ENCODE data around the gene TMEM117. TPM values are rescaled to one million over a fixed set of nuclear protein-coding genes. Genes with fewer than 3 reads are reported as not detected.

TMEM117 gene
- total RNA-seq, 1 donor from 2014 or later = 3.8 TPM

DNA sequence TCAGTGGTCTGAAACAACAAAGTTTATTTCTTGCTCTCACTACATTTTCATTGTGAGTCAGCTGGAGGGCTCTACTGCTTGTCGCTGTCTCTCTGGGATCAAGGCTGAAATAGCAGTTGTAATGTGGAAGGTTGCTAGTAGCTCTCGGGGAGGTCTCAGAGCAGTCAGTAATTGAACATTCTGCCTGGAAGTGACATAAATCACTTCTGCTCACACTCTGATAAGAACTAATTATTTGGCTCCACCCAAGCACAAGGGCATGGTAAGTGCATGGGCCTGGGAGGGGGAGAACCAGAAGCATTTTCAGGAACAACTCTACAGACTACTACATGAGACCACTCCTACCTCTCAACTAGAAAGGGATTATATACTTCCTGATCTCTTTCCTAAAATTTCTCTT lies 128.2 kb downstream of the TMEM117 start:
- DNase-seq (ENCODE audit: low read depth) = no peak

DNA sequence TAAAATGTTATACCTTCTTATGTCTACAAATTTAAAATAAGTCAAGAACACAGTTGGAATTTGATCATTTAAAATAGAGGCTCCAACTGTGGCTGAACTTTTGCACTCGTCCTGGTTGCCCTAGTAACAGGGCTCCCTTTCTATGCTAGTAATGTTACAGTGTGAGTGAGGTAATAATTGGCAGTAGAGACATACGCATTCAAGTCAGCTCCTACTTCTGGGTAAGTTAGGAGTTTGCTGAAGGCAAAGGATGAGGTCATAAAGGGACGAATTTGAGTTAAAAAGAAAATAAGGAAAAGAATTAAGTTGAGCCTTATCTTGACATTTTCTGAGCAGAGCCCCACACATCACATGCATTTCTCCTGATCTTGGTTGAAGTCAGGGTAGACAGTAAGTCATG lies 129.1 kb downstream of the TMEM117 start:
- no peak for DNase-seq (ENCODE audit: low read depth)
- TF ChIP-seq, protein P1, sequence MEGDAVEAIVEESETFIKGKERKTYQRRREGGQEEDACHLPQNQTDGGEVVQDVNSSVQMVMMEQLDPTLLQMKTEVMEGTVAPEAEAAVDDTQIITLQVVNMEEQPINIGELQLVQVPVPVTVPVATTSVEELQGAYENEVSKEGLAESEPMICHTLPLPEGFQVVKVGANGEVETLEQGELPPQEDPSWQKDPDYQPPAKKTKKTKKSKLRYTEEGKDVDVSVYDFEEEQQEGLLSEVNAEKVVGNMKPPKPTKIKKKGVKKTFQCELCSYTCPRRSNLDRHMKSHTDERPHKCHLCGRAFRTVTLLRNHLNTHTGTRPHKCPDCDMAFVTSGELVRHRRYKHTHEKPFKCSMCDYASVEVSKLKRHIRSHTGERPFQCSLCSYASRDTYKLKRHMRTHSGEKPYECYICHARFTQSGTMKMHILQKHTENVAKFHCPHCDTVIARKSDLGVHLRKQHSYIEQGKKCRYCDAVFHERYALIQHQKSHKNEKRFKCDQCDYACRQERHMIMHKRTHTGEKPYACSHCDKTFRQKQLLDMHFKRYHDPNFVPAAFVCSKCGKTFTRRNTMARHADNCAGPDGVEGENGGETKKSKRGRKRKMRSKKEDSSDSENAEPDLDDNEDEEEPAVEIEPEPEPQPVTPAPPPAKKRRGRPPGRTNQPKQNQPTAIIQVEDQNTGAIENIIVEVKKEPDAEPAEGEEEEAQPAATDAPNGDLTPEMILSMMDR (conservative IDR thresholded peaks at IDR 0.05; ENCODE audit: low read depth, low read length) = no peak
- H3K4me3 ChIP-seq (ENCODE audit: low read depth, low read length) = no peak overlapping the region

More for the DNA sequence above, 128.2 kb downstream of the TMEM117 start:
- no peak overlapping the region for H3K4me3 ChIP-seq (ENCODE audit: low read depth, low read length)
- TF ChIP-seq, protein P1 (conservative IDR thresholded peaks at IDR 0.05; ENCODE audit: low read depth, low read length) = no peak

DNA sequence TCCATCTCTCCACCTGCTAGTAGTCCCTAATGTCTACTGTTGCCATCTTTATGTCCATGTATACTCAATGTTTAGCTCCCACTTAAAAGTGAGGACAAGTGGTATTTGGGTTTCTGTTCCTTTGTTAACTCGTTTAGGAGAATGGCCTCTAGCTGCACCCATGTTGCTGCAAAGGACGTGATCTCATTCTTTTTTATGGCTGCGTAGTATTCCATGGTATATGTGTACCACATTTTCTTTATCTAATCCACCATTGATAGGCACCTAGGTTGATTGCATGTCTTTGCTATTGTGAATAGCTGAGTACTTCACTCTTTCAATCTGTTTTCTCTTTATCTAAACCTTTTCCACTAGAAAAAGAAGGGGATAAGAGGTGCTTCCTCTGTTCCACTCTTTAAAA lies 130.0 kb downstream of the TMEM117 start:
- TF ChIP-seq, protein P1 (conservative IDR thresholded peaks at IDR 0.05; ENCODE audit: low read depth, low read length) = no peak
- no peak overlapping the region for H3K4me3 ChIP-seq (ENCODE audit: low read depth, low read length)
- DNase-seq (ENCODE audit: low read depth) = no peak

DNA sequence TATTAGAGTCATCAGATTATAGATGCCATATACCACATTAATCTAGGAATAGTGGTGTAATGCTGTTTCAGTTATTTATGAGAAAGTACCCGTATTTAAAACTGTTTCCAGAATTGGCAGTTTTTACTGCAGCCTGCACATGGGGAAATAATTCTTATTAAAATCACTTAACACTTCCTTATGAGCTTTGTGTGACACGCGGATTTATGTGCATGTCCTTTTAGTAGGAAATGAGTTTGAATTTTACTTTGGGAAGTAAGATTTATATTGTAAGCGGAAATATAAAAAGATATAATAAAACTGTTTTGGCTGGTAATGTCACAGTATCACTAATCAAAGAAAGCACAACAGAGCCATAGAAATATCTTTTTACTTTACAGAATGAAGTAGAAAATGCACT lies 132.9 kb downstream of the TMEM117 start:
- H3K4me3 ChIP-seq (ENCODE audit: low read depth, low read length) = no peak overlapping the region
- DNase-seq (ENCODE audit: low read depth) = no peak
- TF ChIP-seq, protein P1 (conservative IDR thresholded peaks at IDR 0.05; ENCODE audit: low read depth, low read length) = no peak

DNA sequence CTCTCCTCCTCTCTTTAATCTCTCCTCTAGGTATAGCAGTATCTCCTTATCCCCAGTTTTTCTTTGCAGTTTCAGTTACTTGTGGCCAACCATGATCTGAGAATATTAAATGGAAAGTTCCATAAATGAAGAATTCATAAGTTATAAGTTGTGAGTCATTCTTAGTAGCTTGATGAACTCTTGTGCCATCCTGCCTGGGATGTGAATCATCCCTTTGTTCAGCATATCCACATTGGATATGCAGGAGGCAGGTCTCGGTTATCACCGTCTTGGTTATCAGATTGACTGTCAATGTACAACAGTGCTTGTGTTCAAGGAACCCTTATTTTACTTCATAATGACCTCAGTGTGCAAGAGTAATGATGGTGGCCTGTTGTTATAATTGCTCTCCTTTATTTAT lies 134.0 kb downstream of the TMEM117 start:
- DNase-seq (ENCODE audit: low read depth) = no peak
- H3K4me3 ChIP-seq (ENCODE audit: low read depth, low read length) = no peak overlapping the region
- TF ChIP-seq, protein P1 (conservative IDR thresholded peaks at IDR 0.05; ENCODE audit: low read depth, low read length) = no peak

DNA sequence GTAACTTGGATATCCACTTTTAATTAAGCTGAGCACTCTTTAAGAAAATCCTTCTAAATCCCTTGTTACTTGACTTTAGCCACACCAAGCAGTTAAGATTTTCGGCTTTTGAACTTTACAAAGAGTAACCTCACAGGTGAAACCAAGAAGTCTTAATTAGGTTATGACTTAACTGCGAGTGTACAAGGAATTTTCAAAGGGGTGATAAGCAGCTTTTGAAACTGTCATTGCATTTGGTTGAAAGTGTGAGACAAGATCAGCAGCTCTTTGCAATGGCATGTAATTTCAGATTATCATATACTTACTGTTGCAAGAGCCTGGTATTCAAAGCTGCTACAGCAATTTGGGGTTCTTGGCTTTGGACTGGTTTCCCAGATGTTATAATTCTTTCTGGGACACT lies 137.5 kb downstream of the TMEM117 start:
- H3K4me3 ChIP-seq (ENCODE audit: low read depth, low read length) = no peak overlapping the region
- no peak for DNase-seq (ENCODE audit: low read depth)
- TF ChIP-seq, protein P1 (conservative IDR thresholded peaks at IDR 0.05; ENCODE audit: low read depth, low read length) = no peak

DNA sequence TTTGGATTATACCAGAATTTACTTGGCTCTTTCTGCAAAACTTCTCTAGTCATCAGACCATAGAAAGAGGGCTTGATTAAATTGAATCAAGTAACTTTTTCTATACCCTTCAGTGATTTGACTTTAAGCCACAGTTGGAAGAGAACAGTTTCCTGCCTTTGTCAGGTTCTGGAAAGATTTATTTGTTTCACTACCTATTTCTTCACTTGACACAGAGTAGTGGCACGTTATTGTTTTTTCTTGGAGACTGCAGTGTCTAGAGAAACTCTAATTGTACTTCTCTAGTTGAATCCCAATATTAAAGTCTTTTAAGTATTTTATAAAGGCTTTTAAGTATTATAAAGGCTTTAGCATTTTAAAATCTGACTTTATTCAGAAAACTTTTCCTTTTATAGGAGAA lies 138.1 kb downstream of the TMEM117 start:
- TF ChIP-seq, protein P1 (conservative IDR thresholded peaks at IDR 0.05; ENCODE audit: low read depth, low read length) = no peak
- H3K4me3 ChIP-seq (ENCODE audit: low read depth, low read length) = no peak overlapping the region
- DNase-seq (ENCODE audit: low read depth) = no peak
